HG03066 (cell line): ENCODE data around the gene QRICH2.
"Not testable (repeated sequence)": the region's sequence is repeated elsewhere in the genome, so short reads cannot be mapped to it uniquely, and the experiment has no call there.

Experiments used
- ATAC-seq: cut with Tn5 transposase; IDR thresholded peaks from one replicate; pipeline ENCODE4 v1.9.1; 2021; ENCODE audit warnings: low read depth; ENCODE audit not compliant: unreplicated experiment

The QRICH2 gene

DNA sequence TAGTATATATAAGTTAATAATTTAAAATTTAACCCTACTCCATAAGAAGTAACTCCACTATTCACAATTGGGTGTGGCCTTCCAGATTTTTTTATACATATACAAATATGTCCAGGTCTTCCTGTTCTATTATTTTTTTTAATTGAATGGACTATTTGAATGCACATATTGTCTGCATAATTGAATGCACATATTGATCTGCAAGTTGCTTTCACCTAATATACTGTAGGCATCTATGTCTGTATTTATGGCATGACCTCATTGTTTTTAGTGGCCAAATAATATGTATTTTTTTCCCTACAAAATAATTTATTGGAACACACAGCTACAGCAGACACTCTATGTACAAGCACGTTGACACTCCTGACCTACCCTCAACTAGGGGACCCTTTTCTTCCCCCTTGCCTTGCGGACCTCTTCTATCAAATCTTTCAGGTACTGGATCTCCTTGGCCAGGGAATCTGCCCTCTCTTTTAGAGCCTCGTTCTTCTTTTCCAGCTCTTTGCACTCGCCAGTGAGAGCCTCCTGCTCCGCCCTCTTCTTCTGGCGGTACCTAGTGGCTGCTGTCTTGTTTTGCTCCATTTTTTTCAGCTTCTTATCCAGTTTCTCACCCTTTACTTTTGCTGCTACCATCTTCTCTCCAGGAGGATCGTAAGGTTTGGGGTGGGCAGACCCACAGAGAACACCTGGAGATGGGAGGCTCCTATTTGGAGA is 82.5 kb downstream of the QRICH2 start:
- ATAC-seq: not testable (repeated sequence)
